Fibroblast of pulmonary artery (primary cell): ENCODE data around the gene ZNF264.
"Not testable (repeated sequence)": the region's sequence is repeated elsewhere in the genome, so short reads cannot be mapped to it uniquely, and the experiment has no call there.

Source experiments
- DNase-seq: peaks from one replicate; pipeline ENCODE4 v3.0.0-alpha.2; 2010; ENCODE audit warnings: low read depth
- H3K4me3 ChIP-seq: replicated peaks from 2 replicates; pipeline ENCODE4 v1.5.1; 2011; ENCODE audit warnings: low read depth, mild to moderate bottlenecking, control low read depth, low read length, moderate library complexity
- CTCF ChIP-seq: IDR thresholded peaks from 2 replicates; pipeline ENCODE4 v1.5.1; 2011; ENCODE audit warnings: mild to moderate bottlenecking, control low read depth, low read length, inconsistent platforms; ENCODE audit errors: missing control alignments

ZNF264 gene

GRCh38 chr19:57242821-57243220, 51.5 kb downstream of the ZNF264 start:
- TF ChIP-seq CTCF: no peak
- DNase-seq: no peak
- no peak overlapping the region for H3K4me3 ChIP-seq

- H3K4me3 ChIP-seq: no peak overlapping the region
- TF ChIP-seq CTCF: no peak
- DNase-seq: no peak
These were observed 53.2 kb downstream of the ZNF264 start for GRCh38 chr19:57244513-57244912.

- no peak for TF ChIP-seq CTCF
- no peak overlapping the region for H3K4me3 ChIP-seq
- DNase-seq: no peak
These were observed 53.8 kb downstream of the ZNF264 start for GRCh38 chr19:57245066-57245465.

GRCh38 chr19:57245959-57246358, 54.7 kb downstream of the ZNF264 start:
- no peak for TF ChIP-seq CTCF
- no peak for DNase-seq
- H3K4me3 ChIP-seq: no peak overlapping the region

GRCh38 chr19:57248646-57249045, 57.3 kb downstream of the ZNF264 start:
- TF ChIP-seq CTCF: no peak
- DNase-seq: no peak
- H3K4me3 ChIP-seq: no peak overlapping the region

- DNase-seq: no peak
- H3K4me3 ChIP-seq: no peak overlapping the region
- no peak for TF ChIP-seq CTCF
These were observed 58.0 kb downstream of the ZNF264 start for GRCh38 chr19:57249329-57249728.

- not testable (repeated sequence) for DNase-seq
These were observed 62.5 kb downstream of the ZNF264 start for GRCh38 chr19:57253767-57254166.

GRCh38 chr19:57262044-57262443, 70.7 kb downstream of the ZNF264 start:
- no peak overlapping the region for H3K4me3 ChIP-seq
- TF ChIP-seq CTCF: no peak
- no peak for DNase-seq

More at GRCh38 chr19:57253767-57254166, 62.5 kb downstream of the ZNF264 start:
- not testable (repeated sequence) for H3K4me3 ChIP-seq
